Spleen (tissue), 11 donors: ENCODE data around the gene ECSCR. TPM values are rescaled to one million over a fixed set of nuclear protein-coding genes. Genes with fewer than 3 reads are reported as not detected.

Experiments
- DNase-seq: peaks from one replicate; pipeline ENCODE4 v3.0.0-alpha.2; 2020
- H3K27ac ChIP-seq, 8 donors: fragments of 200-600 bp; sonication (generic) in 7 of 8; 1 replicate in 4 of 8; 2 replicates in 4 of 8; pipeline versions ENCODE4 v1.5.0 to v1.8.0; 2016 to 2021; ENCODE audit warnings: inconsistent platforms in 4 of 8, mild to moderate bottlenecking in 4 of 8, moderate library complexity in 1 of 8
- H3K27me3 ChIP-seq, 7 donors: fragments of 200-600 bp; sonication (generic) in 6 of 7; replicated peaks in 1 of 7; 1 replicate in 4 of 7; 2 replicates in 3 of 7; pipeline versions ENCODE4 v1.5.0 to v1.8.0; 2016 to 2021; ENCODE audit warnings: inconsistent platforms in 3 of 7, mild to moderate bottlenecking in 1 of 7
- H3K36me3 ChIP-seq, 6 donors: fragments of 200-600 bp; sonication (generic) in 5 of 6; 1 replicate in 4 of 6; 2 replicates in 2 of 6; pipeline versions ENCODE4 v1.5.0 to v1.8.0; 2016 to 2021; ENCODE audit warnings: inconsistent platforms in 2 of 6
- H3K4me1 ChIP-seq, 6 donors: fragments of 200-600 bp; sonication (generic) in 5 of 6; 1 replicate in 3 of 6; 2 replicates in 3 of 6; pipeline versions ENCODE4 v1.5.0 to v1.8.0; 2016 to 2021; ENCODE audit warnings: inconsistent platforms in 3 of 6
- H3K4me3 ChIP-seq, 8 donors: fragments of 200-600 bp; sonication (generic) in 7 of 8; 1 replicate in 4 of 8; 2 replicates in 4 of 8; pipeline versions ENCODE4 v1.5.0 to v1.8.0; 2016 to 2021; ENCODE audit warnings: inconsistent platforms in 4 of 8, mild to moderate bottlenecking in 4 of 8, moderate library complexity in 2 of 8
- H3K9me3 ChIP-seq, 8 donors: fragments of 200-600 bp; sonication (generic) in 7 of 8; 1 replicate in 4 of 8; 2 replicates in 4 of 8; pipeline versions ENCODE4 v1.5.0 to v1.8.0; 2016 to 2021; ENCODE audit warnings: inconsistent platforms in 4 of 8
- POLR2A ChIP-seq, 3 donors: fragments of 450-650 bp; IDR thresholded peaks; one replicate each; pipeline ENCODE4 v1.5.1; 2017; ENCODE audit warnings: antibody characterized with exemption in 3 of 3, mild to moderate bottlenecking in 1 of 3
- POLR2AphosphoS5 ChIP-seq, 3 donors: sonication (generic); formaldehyde crosslinking; IDR thresholded peaks; one replicate each; pipeline ENCODE4 v1.5.1; 2017; ENCODE audit warnings: antibody characterized with exemption in 3 of 3
- WGBS, 5 donors: extraction: QIAGEN DNeasy Blood & Tissue Kit in 3 of 5; methylation state at CpG; one replicate each; pipeline versions ENCODE4 v1.1.5 to v1.1.7; 2013 to 2018; 5-methylcytosine and 5-hydroxymethylcytosine counted together
- intact Hi-C: fragments of 100-400 bp; cut with DNase I; formaldehyde crosslinking; loops from one replicate; pipeline ENCODE4 v1.15.0; 2023; ENCODE audit warnings: low total_unique reads
- polyA plus RNA-seq, 3 donors: library from polyadenylated mRNA; stranded (reverse); fragments of 200-250 nt; gene quantifications; one replicate each; pipeline ENCODE4 v1.2.1, GENCODE V29; 2013
- small RNA-seq, 4 donors: library from RNA; depleted of rRNA; stranded (forward); fragments of <200 nt; gene quantifications; one replicate each; pipeline ENCODE3, GENCODE V24; 2016
- total RNA-seq, 7 donors: library from RNA; depleted of rRNA in 3 of 7; stranded (reverse); fragments of >200 nt in 3 of 7; fragmentation: NEBNext Ultra II Directional in 4 of 7; extraction: Animal tissue kit (Norgen Biotek cat#: 25700) in 4 of 7; gene quantifications; one replicate each; pipeline versions ENCODE4 v1.1.0 to v1.2.1, GENCODE V29; 2016 to 2021
- TF ChIP-seq, protein P1 (sequence below), 11 experiments: fragments of 200-600 bp in 7 of 11; fragments of 450-650 bp in 4 of 11; sonication (generic) in 4 of 11; IDR thresholded peaks in 8 of 11; conservative IDR thresholded peaks in 3 of 11; 1 replicate in 7 of 11; 2 replicates in 4 of 11; pipeline versions ENCODE4 v1.4.0 to v1.8.0; 2016 to 2021; ENCODE audit warnings: antibody characterized with exemption in 11 of 11, inconsistent platforms in 4 of 11, mild to moderate bottlenecking in 1 of 11
- donor health status: healthy with polysubstance abuse.
- donor health status: DM: no; HTN: no; CAD: no; lungs with moderate emphysema.
- donor health status: DM: no; HTN: no; CAD: no.
- donor health status: Bipolar disorder and iron deficiency.
- donor health status: healthy.
- donor health status: DM: no; HTN: no; CAD: no.
- donor health status: DM: yes; HTN: yes; CAD: no.

ECSCR gene
- total and polyA plus RNA-seq, 10 donors, result 11.3 to 52.3 (median 18.5) TPM

DNA sequence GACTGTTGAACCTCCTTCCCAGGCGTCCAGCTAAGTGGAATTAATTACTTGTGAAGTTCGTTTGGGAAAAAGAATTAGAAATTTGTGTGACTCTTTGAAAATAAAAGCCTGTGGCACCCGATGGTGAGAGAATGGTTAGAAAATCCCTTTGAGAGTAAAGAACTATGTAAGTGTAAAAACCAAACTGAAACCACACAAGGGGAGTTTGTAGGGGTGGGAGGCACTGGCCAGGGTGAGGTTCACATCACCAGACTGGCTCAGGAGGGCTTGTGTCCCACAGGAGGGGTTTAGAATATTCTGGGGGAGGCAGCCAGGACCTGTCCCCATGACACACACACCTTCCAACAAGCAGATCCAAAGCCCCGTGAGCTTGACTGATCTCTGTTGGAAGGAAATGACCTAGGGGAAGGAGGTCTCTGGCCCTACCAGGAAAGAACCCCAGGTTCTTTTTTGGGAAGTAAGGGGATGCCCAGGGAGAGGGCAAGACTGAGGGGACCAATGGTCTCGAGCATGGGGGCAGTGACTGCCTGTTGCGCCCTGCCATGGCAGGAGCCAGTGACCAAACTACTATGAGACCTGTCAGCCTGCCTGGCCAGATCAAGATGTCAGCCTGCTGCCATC lies 62.9 kb downstream of the ECSCR start:
- 73 to 81% (median 77%) methylated on average over 6 of the region's 6 CpGs for WGBS, 5 donors
- Histone ChIP-seq H3K27me3 (peaks cover 0 to 6% (median 1%) of the 10 kb centered on the region in 7 donors), H3K9me3 (no peaks in the 10 kb centered on the region), H3K4me1 (peaks cover 12 to 44% (median 23%) of the 10 kb centered on the region in 6 donors), H3K36me3 (peaks cover 0 to 16% (median 0%) of the 10 kb centered on the region in 6 donors), H3K4me3 (no peak overlapping the region), H3K27ac (no peak overlapping the region)
- intact Hi-C loops, result no loop called here
- TF ChIP-seq POLR2A (IDR thresholded peaks at IDR 0.05), result no peak
- no peak for TF ChIP-seq POLR2AphosphoS5 (IDR thresholded peaks at IDR 0.05)
- TF ChIP-seq, protein P1, sequence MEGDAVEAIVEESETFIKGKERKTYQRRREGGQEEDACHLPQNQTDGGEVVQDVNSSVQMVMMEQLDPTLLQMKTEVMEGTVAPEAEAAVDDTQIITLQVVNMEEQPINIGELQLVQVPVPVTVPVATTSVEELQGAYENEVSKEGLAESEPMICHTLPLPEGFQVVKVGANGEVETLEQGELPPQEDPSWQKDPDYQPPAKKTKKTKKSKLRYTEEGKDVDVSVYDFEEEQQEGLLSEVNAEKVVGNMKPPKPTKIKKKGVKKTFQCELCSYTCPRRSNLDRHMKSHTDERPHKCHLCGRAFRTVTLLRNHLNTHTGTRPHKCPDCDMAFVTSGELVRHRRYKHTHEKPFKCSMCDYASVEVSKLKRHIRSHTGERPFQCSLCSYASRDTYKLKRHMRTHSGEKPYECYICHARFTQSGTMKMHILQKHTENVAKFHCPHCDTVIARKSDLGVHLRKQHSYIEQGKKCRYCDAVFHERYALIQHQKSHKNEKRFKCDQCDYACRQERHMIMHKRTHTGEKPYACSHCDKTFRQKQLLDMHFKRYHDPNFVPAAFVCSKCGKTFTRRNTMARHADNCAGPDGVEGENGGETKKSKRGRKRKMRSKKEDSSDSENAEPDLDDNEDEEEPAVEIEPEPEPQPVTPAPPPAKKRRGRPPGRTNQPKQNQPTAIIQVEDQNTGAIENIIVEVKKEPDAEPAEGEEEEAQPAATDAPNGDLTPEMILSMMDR (IDR thresholded peaks at IDR 0.05 in 8 of 11, conservative IDR thresholded peaks at IDR 0.05 in 3 of 11), result no peak
- no peak for DNase-seq

Small RNA genes within 50 kb of the gene (small RNA-seq; reads per million reads assigned to genes)
- gene RNU5B-4P, result 0 reads per million in 4 donors

Other genes starting within 250 kb of the ECSCR start
- gene MATR3, start 169.0 kb downstream of the ECSCR start, total RNA-seq, result 100 to 1,000 TPM; 170 to 251 (median 219) TPM
- 100 to 1,000 TPM; 114 to 147 (median 143) TPM for gene MATR3, start 169.0 kb downstream of the ECSCR start, polyA plus RNA-seq
- gene PAIP2, start 120.9 kb downstream of the ECSCR start, total RNA-seq, result 100 to 1,000 TPM in 2 of 7 donors, 10 to 100 TPM in 5; 73.2 to 117 (median 86.4) TPM
- gene PAIP2, start 120.9 kb downstream of the ECSCR start, polyA plus RNA-seq, result 100 to 1,000 TPM in 2 of 3 donors, 10 to 100 TPM in 1; 90.6 to 119 (median 117) TPM
- gene SLC23A1, start 79.4 kb downstream of the ECSCR start, total RNA-seq, result 1 to 10 TPM in 4 of 7 donors, under 1 TPM in 2, not detected in 1; 0.28 to 2.4 (median 1.6) TPM
- gene SLC23A1, start 79.4 kb downstream of the ECSCR start, polyA plus RNA-seq, result 1 to 10 TPM in 1 of 3 donors, under 1 TPM in 2; 0.87 to 1.2 (median 0.89) TPM
- gene MZB1, start 72.8 kb downstream of the ECSCR start, total RNA-seq, result 100 to 1,000 TPM in 3 of 7 donors, 10 to 100 TPM in 4; 72.6 to 273 (median 97.8) TPM
- gene MZB1, start 72.8 kb downstream of the ECSCR start, polyA plus RNA-seq, result 100 to 1,000 TPM; 114 to 179 (median 144) TPM
- 1 to 10 TPM; 1.1 to 3.2 (median 2.3) TPM for gene PROB1, start 67.6 kb downstream of the ECSCR start, total RNA-seq
- gene PROB1, start 67.6 kb downstream of the ECSCR start, polyA plus RNA-seq, result 1 to 10 TPM in 1 of 3 donors, under 1 TPM in 2; 0.33 to 1.3 (median 0.99) TPM
- 1 to 10 TPM; 2.1 to 7.6 (median 3.7) TPM for gene SPATA24, start 58.7 kb downstream of the ECSCR start, total RNA-seq
- 1 to 10 TPM; 8.5 to 9.5 (median 9.0) TPM for gene SPATA24, start 58.7 kb downstream of the ECSCR start, polyA plus RNA-seq
- gene DNAJC18, start 23.2 kb downstream of the ECSCR start, total RNA-seq, result 10 to 100 TPM in 1 of 7 donors, 1 to 10 TPM in 6; 4.0 to 10.8 (median 7.8) TPM
- 1 to 10 TPM; 1.3 to 7.1 (median 4.5) TPM for gene DNAJC18, start 23.2 kb downstream of the ECSCR start, polyA plus RNA-seq
- under 1 TPM in 1 of 7 donors, not detected in 6; 0.24 TPM for gene SMIM33, start 8.3 kb upstream of the ECSCR start, total RNA-seq
- gene SMIM33, start 8.3 kb upstream of the ECSCR start, polyA plus RNA-seq, result under 1 TPM in 1 of 3 donors, not detected in 2; 0.03 TPM
- gene STING1, start 20.0 kb upstream of the ECSCR start, total RNA-seq, result 100 to 1,000 TPM in 6 of 7 donors, 10 to 100 TPM in 1; 99.7 to 166 (median 130) TPM
- 10 to 100 TPM; 24.2 to 49.8 (median 43.6) TPM for gene STING1, start 20.0 kb upstream of the ECSCR start, polyA plus RNA-seq
- 100 to 1,000 TPM in 2 of 7 donors, 10 to 100 TPM in 5; 64.3 to 120 (median 94.3) TPM for gene UBE2D2, start 98.6 kb upstream of the ECSCR start, total RNA-seq
- gene UBE2D2, start 98.6 kb upstream of the ECSCR start, polyA plus RNA-seq, result 100 to 1,000 TPM; 101 to 132 (median 103) TPM
- 10 to 100 TPM; 57.5 to 69.5 (median 62.8) TPM for gene CXXC5, start 185.6 kb upstream of the ECSCR start, total RNA-seq
- 10 to 100 TPM; 46.4 to 69.5 (median 60.8) TPM for gene CXXC5, start 185.6 kb upstream of the ECSCR start, polyA plus RNA-seq